Measurements from ENCODE around the gene MTREX. TPM values are rescaled to one million over a fixed set of nuclear protein-coding genes. Genes with fewer than 3 reads are reported as not detected.
"Not testable (repeated sequence)": the region's sequence is repeated elsewhere in the genome, so short reads cannot be mapped to it uniquely, and the experiment has no call there.

MTREX gene
- total and polyA plus RNA-seq, 4 donors, result 17.4 to 88.4 (median 35.9) TPM

DNA sequence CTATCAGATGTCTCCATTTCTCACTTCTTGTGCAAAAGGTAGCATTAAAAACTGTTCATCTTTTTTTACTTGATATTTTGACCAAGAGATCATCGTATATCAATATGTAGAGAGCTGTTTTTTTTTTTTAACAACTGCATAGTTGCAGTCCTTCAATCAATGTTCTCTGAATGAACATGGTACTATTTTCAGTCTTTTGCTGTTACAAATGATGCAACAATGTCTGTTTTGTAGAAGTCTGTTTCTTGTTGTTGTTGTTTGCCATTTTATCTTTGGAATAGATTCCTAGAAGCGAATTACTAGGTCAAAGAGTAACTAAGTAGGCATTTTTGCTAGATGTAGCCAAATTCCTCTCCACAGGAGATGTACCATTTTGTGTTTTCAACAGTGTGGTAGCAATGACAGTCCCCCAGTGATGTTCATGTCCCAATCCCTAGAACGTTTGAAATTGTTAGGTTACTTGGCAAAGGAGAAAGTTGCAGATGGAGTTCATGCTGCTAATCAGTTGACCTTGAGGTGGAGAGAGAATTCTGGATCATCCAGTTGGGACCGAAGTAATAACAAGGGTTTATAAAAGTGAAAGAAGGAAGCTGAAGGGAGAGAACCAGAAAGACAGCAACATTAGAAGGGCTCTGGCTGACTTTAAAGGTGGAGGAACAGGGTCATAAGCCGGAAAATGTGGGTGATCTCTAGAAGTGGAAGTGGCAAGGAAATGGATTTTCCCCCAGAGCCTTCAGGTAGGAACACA, 6.3 kb downstream of the MTREX start:
- no peak overlapping the region for H3K4me3 ChIP-seq
- no peaks in the 10 kb centered on the region for H3K27me3 ChIP-seq (ENCODE audit: control insufficient read depth in 3 of 3, insufficient read depth in 3 of 3, low read length in 2 of 3)
- H3K9ac ChIP-seq (ENCODE audit: insufficient read depth in 1 of 2, low read length in 2 of 2), result no peak overlapping the region
- TF ChIP-seq, protein P1, sequence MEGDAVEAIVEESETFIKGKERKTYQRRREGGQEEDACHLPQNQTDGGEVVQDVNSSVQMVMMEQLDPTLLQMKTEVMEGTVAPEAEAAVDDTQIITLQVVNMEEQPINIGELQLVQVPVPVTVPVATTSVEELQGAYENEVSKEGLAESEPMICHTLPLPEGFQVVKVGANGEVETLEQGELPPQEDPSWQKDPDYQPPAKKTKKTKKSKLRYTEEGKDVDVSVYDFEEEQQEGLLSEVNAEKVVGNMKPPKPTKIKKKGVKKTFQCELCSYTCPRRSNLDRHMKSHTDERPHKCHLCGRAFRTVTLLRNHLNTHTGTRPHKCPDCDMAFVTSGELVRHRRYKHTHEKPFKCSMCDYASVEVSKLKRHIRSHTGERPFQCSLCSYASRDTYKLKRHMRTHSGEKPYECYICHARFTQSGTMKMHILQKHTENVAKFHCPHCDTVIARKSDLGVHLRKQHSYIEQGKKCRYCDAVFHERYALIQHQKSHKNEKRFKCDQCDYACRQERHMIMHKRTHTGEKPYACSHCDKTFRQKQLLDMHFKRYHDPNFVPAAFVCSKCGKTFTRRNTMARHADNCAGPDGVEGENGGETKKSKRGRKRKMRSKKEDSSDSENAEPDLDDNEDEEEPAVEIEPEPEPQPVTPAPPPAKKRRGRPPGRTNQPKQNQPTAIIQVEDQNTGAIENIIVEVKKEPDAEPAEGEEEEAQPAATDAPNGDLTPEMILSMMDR (IDR thresholded peaks at IDR 0.05; ENCODE audit: control extremely low read depth, extremely low read depth), result no peak
- no peak overlapping the region for H3K27ac ChIP-seq (ENCODE audit: low read depth in 1 of 2, low read length in 1 of 2)
- DNase-seq, result no peak
- peaks cover 0 to 28% (median 4%) of the 10 kb centered on the region in 5 donors for H3K4me1 ChIP-seq (ENCODE audit: control insufficient read depth in 5 of 5, insufficient read depth in 5 of 5, low read length in 5 of 5)
- peaks cover 0 to 4% (median under 1%) of the 10 kb centered on the region in 4 donors for H3K36me3 ChIP-seq (ENCODE audit: control insufficient read depth in 4 of 4, insufficient read depth in 4 of 4, low read length in 4 of 4)
- WGBS, 2 donors, result 77 to 79% methylated on average over 5 of the region's 5 CpGs
- H3K9me3 ChIP-seq (ENCODE audit: control insufficient read depth in 4 of 4, insufficient read depth in 3 of 4, low read length in 3 of 4), result no peaks in the 10 kb centered on the region
- no peak for ATAC-seq (ENCODE audit: insufficient read depth, low FRiP score)

DNA sequence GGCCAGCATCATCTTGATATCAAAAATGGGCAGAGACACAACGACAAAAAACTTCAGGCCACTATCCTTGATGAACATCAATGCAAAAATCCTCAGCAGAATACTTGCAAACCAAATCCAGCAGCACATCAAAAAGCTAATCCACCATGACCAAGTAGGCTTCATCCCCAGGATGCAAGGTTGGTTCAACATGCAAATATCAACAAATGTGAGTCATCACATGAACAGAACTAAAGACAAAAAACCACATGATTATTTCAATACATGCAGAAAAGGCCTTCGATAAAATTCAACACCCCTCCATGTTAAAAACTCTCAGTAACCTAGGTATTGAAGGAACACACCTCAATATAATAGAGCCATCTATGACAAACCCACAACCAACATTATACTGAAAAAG, 8.5 kb downstream of the MTREX start:
- H3K9ac ChIP-seq (ENCODE audit: insufficient read depth in 1 of 2, low read length in 2 of 2), result no peak overlapping the region
- no peaks in the 10 kb centered on the region for H3K27me3 ChIP-seq (ENCODE audit: control insufficient read depth in 3 of 3, insufficient read depth in 3 of 3, low read length in 2 of 3)
- H3K27ac ChIP-seq (ENCODE audit: low read depth in 1 of 2, low read length in 1 of 2), result no peak overlapping the region
- H3K9me3 ChIP-seq (ENCODE audit: control insufficient read depth in 4 of 4, insufficient read depth in 3 of 4, low read length in 3 of 4), result no peaks in the 10 kb centered on the region
- DNase-seq (no peak), ATAC-seq (ENCODE audit: insufficient read depth, low FRiP score) (no peak)
- H3K36me3 ChIP-seq (ENCODE audit: control insufficient read depth in 4 of 4, insufficient read depth in 4 of 4, low read length in 4 of 4), result peaks cover 0 to 4% (median under 1%) of the 10 kb centered on the region in 4 donors
- TF ChIP-seq, protein P1 (IDR thresholded peaks at IDR 0.05; ENCODE audit: control extremely low read depth, extremely low read depth), result no peak
- WGBS, 2 donors, result 98 to 100% methylated on average over 2 of the region's 2 CpGs
- no peak overlapping the region for H3K4me3 ChIP-seq
- H3K4me1 ChIP-seq (ENCODE audit: control insufficient read depth in 5 of 5, insufficient read depth in 5 of 5, low read length in 5 of 5), result peaks cover 0 to 19% (median 3%) of the 10 kb centered on the region in 5 donors

DNA sequence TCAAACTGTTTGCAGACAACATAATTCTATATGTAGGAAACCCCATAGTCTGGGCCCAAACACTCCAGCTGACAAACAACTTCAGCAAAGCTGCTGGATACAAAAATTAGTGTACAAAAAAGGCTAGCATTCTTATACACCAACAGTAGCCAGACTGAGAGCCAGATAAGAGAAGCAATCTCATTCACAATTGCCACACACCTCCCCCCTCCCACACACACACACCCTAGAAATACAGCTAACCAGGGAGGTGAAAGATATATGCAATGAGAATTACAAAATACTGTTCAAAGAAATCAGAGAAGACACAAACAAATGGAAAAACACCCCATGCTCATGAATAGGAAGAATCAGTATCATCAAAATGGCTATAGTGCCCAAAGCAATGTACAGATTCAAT, 9.0 kb downstream of the MTREX start:
- Histone ChIP-seq H3K9me3 (ENCODE audit: control insufficient read depth in 4 of 4, insufficient read depth in 3 of 4, low read length in 3 of 4) (no peaks in the 10 kb centered on the region), H3K4me1 (ENCODE audit: control insufficient read depth in 5 of 5, insufficient read depth in 5 of 5, low read length in 5 of 5) (peaks cover 0 to 17% (median 3%) of the 10 kb centered on the region in 5 donors), H3K36me3 (ENCODE audit: control insufficient read depth in 4 of 4, insufficient read depth in 4 of 4, low read length in 4 of 4) (peaks cover 0 to 4% (median under 1%) of the 10 kb centered on the region in 4 donors), H3K4me3 (no peak overlapping the region), H3K27me3 (ENCODE audit: control insufficient read depth in 3 of 3, insufficient read depth in 3 of 3, low read length in 2 of 3) (no peaks in the 10 kb centered on the region), H3K9ac (ENCODE audit: insufficient read depth in 1 of 2, low read length in 2 of 2) (no peak overlapping the region), H3K27ac (ENCODE audit: low read depth in 1 of 2, low read length in 1 of 2) (no peak overlapping the region)
- TF ChIP-seq, protein P1 (IDR thresholded peaks at IDR 0.05; ENCODE audit: control extremely low read depth, extremely low read depth), result no peak
- DNase-seq (no peak), ATAC-seq (ENCODE audit: insufficient read depth, low FRiP score) (no peak)

DNA sequence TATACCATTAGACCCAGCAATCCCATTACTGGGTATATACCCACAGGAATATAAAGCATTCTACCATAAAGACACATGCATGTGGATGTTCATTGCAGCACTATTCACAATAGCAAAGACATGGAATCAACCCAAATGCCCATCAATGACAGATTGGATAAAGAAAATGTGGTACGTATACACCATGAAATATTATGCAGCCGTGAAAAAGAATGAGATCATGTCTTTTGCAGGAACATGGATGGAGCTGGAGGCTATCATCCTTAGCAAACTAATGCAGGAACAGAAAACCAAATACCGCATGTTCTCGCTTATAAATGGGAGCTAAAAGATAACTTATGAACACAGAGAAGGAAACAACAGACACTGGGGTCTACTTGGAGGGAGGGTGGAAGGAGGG, 10.4 kb downstream of the MTREX start:
- H3K36me3 ChIP-seq (ENCODE audit: control insufficient read depth in 4 of 4, insufficient read depth in 4 of 4, low read length in 4 of 4); H3K9me3 ChIP-seq (ENCODE audit: control insufficient read depth in 4 of 4, insufficient read depth in 3 of 4, low read length in 3 of 4); DNase-seq; H3K27ac ChIP-seq (ENCODE audit: low read depth in 1 of 2, low read length in 1 of 2); H3K4me3 ChIP-seq; ATAC-seq (ENCODE audit: insufficient read depth, low FRiP score); H3K9ac ChIP-seq (ENCODE audit: insufficient read depth in 1 of 2, low read length in 2 of 2); H3K27me3 ChIP-seq (ENCODE audit: control insufficient read depth in 3 of 3, insufficient read depth in 3 of 3, low read length in 2 of 3): not testable (repeated sequence)
- 98 to 100% methylated on average over 4 of the region's 4 CpGs for WGBS, 2 donors
- H3K4me1 ChIP-seq (ENCODE audit: control insufficient read depth in 5 of 5, insufficient read depth in 5 of 5, low read length in 5 of 5), result peaks cover 0 to 14% (median 3%) of the 10 kb centered on the region in 5 donors

Data from lung (tissue), 12 donors.